Measurements from ENCODE around the gene SAMD4B.
"Not testable (repeated sequence)": the region's sequence is repeated elsewhere in the genome, so short reads cannot be mapped to it uniquely, and the experiment has no call there.

DNA sequence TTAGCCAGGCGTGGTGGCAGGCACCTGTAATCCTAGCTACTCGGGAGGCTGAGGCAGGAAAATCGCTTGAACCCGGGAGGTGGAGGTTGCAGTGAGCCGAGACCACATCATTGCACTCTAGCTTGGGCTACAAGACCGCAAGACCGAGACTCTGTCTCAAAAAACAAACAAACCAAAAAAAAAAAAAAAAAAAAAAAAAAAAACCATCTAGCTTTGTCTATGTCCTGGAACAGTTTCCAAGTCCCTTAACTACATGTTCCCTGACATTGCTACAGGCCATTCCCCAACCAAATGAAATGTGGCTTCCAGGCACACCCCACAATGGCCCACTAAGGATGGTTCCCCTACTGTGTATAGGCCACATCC is 32.9 kb upstream of the SAMD4B start:
- not testable (repeated sequence) for TF ChIP-seq ZNF561 (CRISPR knock-in tag; conservative IDR thresholded peaks at IDR 0.05); ESRRA (IDR thresholded peaks at IDR 0.05; ENCODE audit: borderline replicate concordance, low read depth)
- TF ChIP-seq, protein P1, sequence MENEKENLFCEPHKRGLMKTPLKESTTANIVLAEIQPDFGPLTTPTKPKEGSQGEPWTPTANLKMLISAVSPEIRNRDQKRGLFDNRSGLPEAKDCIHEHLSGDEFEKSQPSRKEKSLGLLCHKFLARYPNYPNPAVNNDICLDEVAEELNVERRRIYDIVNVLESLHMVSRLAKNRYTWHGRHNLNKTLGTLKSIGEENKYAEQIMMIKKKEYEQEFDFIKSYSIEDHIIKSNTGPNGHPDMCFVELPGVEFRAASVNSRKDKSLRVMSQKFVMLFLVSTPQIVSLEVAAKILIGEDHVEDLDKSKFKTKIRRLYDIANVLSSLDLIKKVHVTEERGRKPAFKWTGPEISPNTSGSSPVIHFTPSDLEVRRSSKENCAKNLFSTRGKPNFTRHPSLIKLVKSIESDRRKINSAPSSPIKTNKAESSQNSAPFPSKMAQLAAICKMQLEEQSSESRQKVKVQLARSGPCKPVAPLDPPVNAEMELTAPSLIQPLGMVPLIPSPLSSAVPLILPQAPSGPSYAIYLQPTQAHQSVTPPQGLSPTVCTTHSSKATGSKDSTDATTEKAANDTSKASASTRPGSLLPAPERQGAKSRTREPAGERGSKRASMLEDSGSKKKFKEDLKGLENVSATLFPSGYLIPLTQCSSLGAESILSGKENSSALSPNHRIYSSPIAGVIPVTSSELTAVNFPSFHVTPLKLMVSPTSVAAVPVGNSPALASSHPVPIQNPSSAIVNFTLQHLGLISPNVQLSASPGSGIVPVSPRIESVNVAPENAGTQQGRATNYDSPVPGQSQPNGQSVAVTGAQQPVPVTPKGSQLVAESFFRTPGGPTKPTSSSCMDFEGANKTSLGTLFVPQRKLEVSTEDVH (IDR thresholded peaks at IDR 0.05; ENCODE audit: low read depth, partially characterized antibody): not testable (repeated sequence)
- TF ChIP-seq, protein P2, sequence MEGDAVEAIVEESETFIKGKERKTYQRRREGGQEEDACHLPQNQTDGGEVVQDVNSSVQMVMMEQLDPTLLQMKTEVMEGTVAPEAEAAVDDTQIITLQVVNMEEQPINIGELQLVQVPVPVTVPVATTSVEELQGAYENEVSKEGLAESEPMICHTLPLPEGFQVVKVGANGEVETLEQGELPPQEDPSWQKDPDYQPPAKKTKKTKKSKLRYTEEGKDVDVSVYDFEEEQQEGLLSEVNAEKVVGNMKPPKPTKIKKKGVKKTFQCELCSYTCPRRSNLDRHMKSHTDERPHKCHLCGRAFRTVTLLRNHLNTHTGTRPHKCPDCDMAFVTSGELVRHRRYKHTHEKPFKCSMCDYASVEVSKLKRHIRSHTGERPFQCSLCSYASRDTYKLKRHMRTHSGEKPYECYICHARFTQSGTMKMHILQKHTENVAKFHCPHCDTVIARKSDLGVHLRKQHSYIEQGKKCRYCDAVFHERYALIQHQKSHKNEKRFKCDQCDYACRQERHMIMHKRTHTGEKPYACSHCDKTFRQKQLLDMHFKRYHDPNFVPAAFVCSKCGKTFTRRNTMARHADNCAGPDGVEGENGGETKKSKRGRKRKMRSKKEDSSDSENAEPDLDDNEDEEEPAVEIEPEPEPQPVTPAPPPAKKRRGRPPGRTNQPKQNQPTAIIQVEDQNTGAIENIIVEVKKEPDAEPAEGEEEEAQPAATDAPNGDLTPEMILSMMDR (IDR thresholded peaks at IDR 0.05 in 2 of 3, conservative IDR thresholded peaks at IDR 0.05 in 1 of 3; ENCODE audit: insufficient read depth in 2 of 3, low read depth in 1 of 3, low read length in 3 of 3): not testable (repeated sequence)

All from K562 (cell line).